ENCODE data around the gene ZNF549.

Gene ZNF549

DNA sequence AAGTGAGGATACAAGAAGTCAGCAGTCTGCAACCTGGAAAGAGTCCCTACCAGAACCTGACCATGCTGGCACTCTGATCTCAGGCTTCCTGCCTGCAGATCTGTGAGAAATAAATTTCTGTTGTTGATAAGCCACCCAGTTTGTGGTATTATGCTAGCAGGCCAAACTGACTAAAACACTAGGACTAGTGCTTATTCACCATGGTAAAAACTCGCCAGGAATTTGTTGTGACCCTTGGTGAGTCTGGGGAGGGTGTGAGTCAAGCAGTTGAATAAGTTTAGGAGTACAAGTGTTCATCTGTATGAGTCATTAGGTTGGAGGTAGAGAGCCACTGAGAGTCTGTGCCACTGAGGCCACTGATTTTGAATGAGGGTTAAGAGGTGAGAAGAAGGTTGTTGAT is 60.4 kb downstream of the ZNF549 start:
- peaks cover 14% of the 10 kb centered on the region for H3K4me1 Mint-ChIP-seq
- H3K27me3 Mint-ChIP-seq: no peaks in the 10 kb centered on the region
- ATAC-seq (no peak), DNase-seq (no peak)
- H3K36me3 Mint-ChIP-seq (ENCODE audit: low read depth): peaks cover 80% of the 10 kb centered on the region
- no peak overlapping the region for H3K27ac Mint-ChIP-seq
- H3K4me3 Mint-ChIP-seq: no peak overlapping the region
- H3K9me3 Mint-ChIP-seq: peaks cover 69% of the 10 kb centered on the region

DNA sequence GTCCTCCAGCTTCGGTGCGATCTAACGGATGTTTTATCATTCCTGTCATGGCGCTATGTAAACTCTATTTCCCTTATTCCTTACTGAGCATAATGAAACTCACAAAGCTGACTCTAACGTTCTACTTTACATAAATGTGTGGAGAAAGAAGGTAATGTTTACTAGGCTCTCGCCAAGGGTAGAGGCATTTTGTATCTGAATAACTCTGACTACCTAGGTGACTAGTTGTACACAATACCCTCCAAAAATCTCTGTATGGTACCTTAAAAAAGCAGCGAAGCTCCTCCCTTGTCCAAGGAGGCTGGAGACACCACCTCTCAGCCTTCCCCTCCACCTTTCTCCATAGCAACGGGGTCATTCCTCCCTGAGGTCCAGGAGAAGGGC is 72.2 kb downstream of the ZNF549 start:
- peaks cover 58% of the 10 kb centered on the region for H3K9me3 Mint-ChIP-seq
- ATAC-seq (no peak), DNase-seq (no peak)
- H3K27me3 Mint-ChIP-seq: no peaks in the 10 kb centered on the region
- H3K27ac Mint-ChIP-seq: peak overlapping the region; percentile 67
- H3K4me3 Mint-ChIP-seq: peak overlapping the region; percentile 77
- H3K4me1 Mint-ChIP-seq: peaks cover 21% of the 10 kb centered on the region
- peaks cover 38% of the 10 kb centered on the region for H3K36me3 Mint-ChIP-seq (ENCODE audit: low read depth)

DNA sequence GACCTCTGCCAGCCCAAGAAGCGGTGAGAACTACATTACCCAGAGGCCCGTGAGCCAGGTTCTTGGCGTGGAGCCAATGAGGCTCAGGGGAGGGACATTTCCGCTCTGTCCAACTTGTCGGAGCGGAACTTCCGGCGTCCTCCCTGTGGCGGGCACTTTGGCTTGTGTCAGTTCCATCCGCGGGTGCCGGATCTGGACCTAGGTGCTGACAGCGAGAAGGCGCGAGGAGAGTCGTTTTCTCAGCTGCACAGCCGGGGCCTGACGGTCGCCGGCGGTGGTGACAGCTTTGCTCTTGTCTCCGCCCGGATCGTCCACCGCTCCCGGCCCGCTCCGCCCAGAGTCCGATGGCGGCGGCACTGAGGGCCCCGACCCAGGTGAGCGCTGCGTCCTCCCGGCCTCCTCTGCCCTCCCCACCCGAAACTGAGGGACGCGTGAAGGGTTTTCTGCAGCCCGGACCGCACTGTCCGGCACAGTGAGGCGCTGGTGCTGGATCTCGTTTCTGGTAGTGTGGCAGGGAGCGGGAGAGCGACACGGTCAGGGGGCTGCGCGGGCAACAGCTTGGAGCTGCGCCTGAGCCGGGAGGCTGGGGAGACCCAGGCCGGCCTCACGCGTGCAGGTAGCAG is 72.7 kb downstream of the ZNF549 start, which contains the start of gene ZNF530:
ZNF530 (plus strand) TSS at position 125 of the 623 bp plus-strand sequence. CDS start 4,461 bp downstream, outside the sequence.
- Mint-ChIP-seq H3K36me3 (ENCODE audit: low read depth) (peaks cover 43% of the 10 kb centered on the region), H3K27ac (peak within 1 kb of the TSS; percentile 67), H3K9me3 (peaks cover 60% of the 10 kb centered on the region), H3K27me3 (no peaks in the 10 kb centered on the region), H3K4me3 (peak within 1 kb of the TSS; percentile 77), H3K4me1 (peaks cover 21% of the 10 kb centered on the region)
- ATAC-seq (peak; percentile 99), DNase-seq (peak; percentile 91)

DNA sequence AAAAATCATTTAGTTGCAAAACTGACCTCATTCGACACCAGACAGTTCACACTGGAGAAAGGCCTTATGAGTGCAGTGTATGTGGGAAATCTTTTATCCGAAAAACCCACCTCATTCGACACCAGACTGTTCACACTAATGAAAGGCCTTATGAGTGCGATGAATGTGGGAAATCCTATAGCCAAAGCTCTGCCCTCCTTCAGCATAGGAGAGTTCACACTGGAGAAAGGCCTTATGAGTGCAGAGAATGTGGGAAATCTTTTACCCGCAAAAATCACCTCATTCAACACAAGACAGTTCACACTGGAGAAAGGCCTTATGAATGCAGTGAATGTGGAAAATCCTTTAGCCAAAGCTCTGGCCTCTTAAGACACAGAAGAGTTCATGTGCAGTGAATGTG is 79.8 kb downstream of the ZNF549 start:
- Mint-ChIP-seq H3K36me3 (ENCODE audit: low read depth) (peaks cover 74% of the 10 kb centered on the region), H3K27me3 (no peaks in the 10 kb centered on the region), H3K4me1 (no peaks in the 10 kb centered on the region), H3K4me3 (no peak overlapping the region), H3K9me3 (peaks cover 59% of the 10 kb centered on the region), H3K27ac (no peak overlapping the region)
- no peak for DNase-seq
- no peak for ATAC-seq

All from activated naive CD8-positive, alpha-beta T cell treated with anti-CD3 and anti-CD28 coated beads, Interleukin-2, amount 50 U/mL, for 24 hours (primary cell).